ENCODE measurements around the gene PLD1. TPM values are rescaled to one million over a fixed set of nuclear protein-coding genes. Genes with fewer than 3 reads are reported as not detected.

The PLD1 gene
- total RNA-seq, 1 donor = 19.4 TPM

GRCh38 chr3:171837698-171838097 is 27.4 kb upstream of the PLD1 start:
- TF ChIP-seq CTCF (IDR thresholded peaks at IDR 0.05; ENCODE audit: insufficient read depth, low read depth, low read length) = no peak
- DNase-seq (ENCODE audit: low read depth) = no peak
- no peak overlapping the region for H3K4me3 ChIP-seq (ENCODE audit: low read depth, low read length)

- no peak for DNase-seq (ENCODE audit: low read depth)
- no peak for TF ChIP-seq CTCF (IDR thresholded peaks at IDR 0.05; ENCODE audit: insufficient read depth, low read depth, low read length)
- no peak overlapping the region for H3K4me3 ChIP-seq (ENCODE audit: low read depth, low read length)
Measured at GRCh38 chr3:171836855-171837254, 26.6 kb upstream of the PLD1 start.

GRCh38 chr3:171835613-171836012 is 25.3 kb upstream of the PLD1 start:
- DNase-seq (ENCODE audit: low read depth) = no peak
- H3K4me3 ChIP-seq (ENCODE audit: low read depth, low read length) = no peak overlapping the region
- TF ChIP-seq CTCF (IDR thresholded peaks at IDR 0.05; ENCODE audit: insufficient read depth, low read depth, low read length) = no peak

GRCh38 chr3:171835116-171835515 is 24.8 kb upstream of the PLD1 start:
- no peak for TF ChIP-seq CTCF (IDR thresholded peaks at IDR 0.05; ENCODE audit: insufficient read depth, low read depth, low read length)
- no peak for DNase-seq (ENCODE audit: low read depth)
- no peak overlapping the region for H3K4me3 ChIP-seq (ENCODE audit: low read depth, low read length)

GRCh38 chr3:171834461-171834801 is 24.1 kb upstream of the PLD1 start:
- H3K4me3 ChIP-seq (ENCODE audit: low read depth, low read length) = no peak overlapping the region
- no peak for TF ChIP-seq CTCF (IDR thresholded peaks at IDR 0.05; ENCODE audit: insufficient read depth, low read depth, low read length)
- no peak for DNase-seq (ENCODE audit: low read depth)

GRCh38 chr3:171833789-171834460 is 23.6 kb upstream of the PLD1 start:
- H3K4me3 ChIP-seq (ENCODE audit: low read depth, low read length) = no peak overlapping the region
- DNase-seq (ENCODE audit: low read depth) = peak; percentile 88
- peak; percentile 49 for TF ChIP-seq CTCF (IDR thresholded peaks at IDR 0.05; ENCODE audit: insufficient read depth, low read depth, low read length)

GRCh38 chr3:171832989-171833388 is 22.7 kb upstream of the PLD1 start:
- no peak for TF ChIP-seq CTCF (IDR thresholded peaks at IDR 0.05; ENCODE audit: insufficient read depth, low read depth, low read length)
- H3K4me3 ChIP-seq (ENCODE audit: low read depth, low read length) = no peak overlapping the region
- peak; percentile 50 for DNase-seq (ENCODE audit: low read depth)
